Posterior vena cava (tissue), 2 donors: ENCODE results near the gene SSX2B. TPM values are rescaled to one million over a fixed set of nuclear protein-coding genes. Genes with fewer than 3 reads are reported as not detected.
"Not testable (repeated sequence)": the region's sequence is repeated elsewhere in the genome, so short reads cannot be mapped to it uniquely, and the experiment has no call there.

Source experiments
- DNase-seq: peaks from one replicate; pipeline ENCODE4 v3.0.0-alpha.2; 2020; ENCODE audit warnings: low spot score
- intact Hi-C, 2 donors: fragments of 100-400 bp; cut with DNase I; formaldehyde crosslinking; loops; one replicate each; pipeline versions ENCODE4 v1.14.1 to v1.14.2; 2022 to 2023
- long read RNA-seq, 2 donors: library from polyadenylated mRNA; unstranded; transcript quantifications; one replicate each; pipeline ENCODE4 v2.0.0, GENCODE V29; 2020 to 2021
- total RNA-seq, 2 donors: library from RNA; stranded (reverse); fragmentation: NEBNext Ultra II Directional; extraction: Animal tissue kit (Norgen Biotek cat#: 25700); gene quantifications; one replicate each; pipeline ENCODE4 v1.2.1, GENCODE V29; 2021
- donor health status: DM: yes; HTN: yes; CAD: no.
- donor health status: DM: yes; HTN: yes; CAD: no.

SSX2B gene
- total RNA-seq = not detected
- long read RNA-seq, donor 1 = 0 reads
- long read RNA-seq, donor 2 = 0 reads

GRCh38 chrX:52750952-52751351, at the start of gene SSX2B:
SSX2B (plus strand) TSS chrX:52751252; CDS start chrX:52752681, 1,429 bp downstream.
- not testable (repeated sequence) for DNase-seq

GRCh38 chrX:52707078-52707477, 44.0 kb upstream of the SSX2B start, which contains the start of gene SSX2:
SSX2 (minus strand) TSS chrX:52707178; CDS start chrX:52705749, 1,429 bp downstream.
- DNase-seq, intact Hi-C loops: not testable (repeated sequence)

More at GRCh38 chrX:52750952-52751351, at the start of gene SSX2B:
- intact Hi-C loops = not testable (repeated sequence)

GRCh38 chrX:52765983-52766382, 14.9 kb downstream of the SSX2B start:
- intact Hi-C loops = not testable (repeated sequence)
- DNase-seq = peak; percentile 0

- intact Hi-C loops = not testable (repeated sequence)
- DNase-seq = peak; percentile 42
Observed at GRCh38 chrX:52773504-52773903, 22.5 kb downstream of the SSX2B start.

GRCh38 chrX:52797327-52797726, 46.3 kb downstream of the SSX2B start, which contains the start of gene SPANXN5:
SPANXN5 (minus strand) TSS chrX:52797427; CDS start chrX:52797348, 79 bp downstream.
- DNase-seq, intact Hi-C loops: not testable (repeated sequence)

- DNase-seq, intact Hi-C loops: not testable (repeated sequence)
Observed at GRCh38 chrX:52804876-52805275, 53.8 kb downstream of the SSX2B start.

Other genes with a start within 250 kb of the SSX2B start
- not detected for gene XAGE1B, start 234.2 kb upstream of the SSX2B start, total RNA-seq
- not detected for gene SSX7, start 96.4 kb upstream of the SSX2B start, total RNA-seq
- not detected for gene SSX2, start 44.1 kb upstream of the SSX2B start, total RNA-seq
- gene SPANXN5, start 46.2 kb downstream of the SSX2B start, total RNA-seq = not detected
- gene XAGE5, start 60.0 kb downstream of the SSX2B start, total RNA-seq = not detected
- gene XAGE3, start 116.8 kb downstream of the SSX2B start, total RNA-seq = not detected
- 10 to 100 TPM in 1 of 2 donors, 1 to 10 TPM in 1; 7.9 to 14.2 TPM for gene FAM156B, start 146.1 kb downstream of the SSX2B start, total RNA-seq
- 10 to 100 TPM; 10.8 to 17.5 TPM for gene FAM156A, start 207.3 kb downstream of the SSX2B start, total RNA-seq